ENCODE measurements around the gene E2F8.
A peak's percentile ranks its signal among the peaks of the same experiment; 100 is the strongest.

The E2F8 gene

GRCh38 chr11:19220903-19221724 is 19.6 kb downstream of the E2F8 start:
- no peak for DNase-seq (ENCODE audit: low spot score)

- DNase-seq (ENCODE audit: low spot score) = no peak
Observed at GRCh38 chr11:19218786-19219460, 21.8 kb downstream of the E2F8 start.

- DNase-seq (ENCODE audit: low spot score) = no peak
Observed at GRCh38 chr11:19218216-19218615, 22.5 kb downstream of the E2F8 start.

- DNase-seq (ENCODE audit: low spot score) = no peak
Observed at GRCh38 chr11:19216709-19217374, 23.9 kb downstream of the E2F8 start.

GRCh38 chr11:19216021-19216420 is 24.7 kb downstream of the E2F8 start:
- no peak for DNase-seq (ENCODE audit: low spot score)

GRCh38 chr11:19209617-19210370 is 31.0 kb downstream of the E2F8 start:
- no peak for DNase-seq (ENCODE audit: low spot score)

DNA sequence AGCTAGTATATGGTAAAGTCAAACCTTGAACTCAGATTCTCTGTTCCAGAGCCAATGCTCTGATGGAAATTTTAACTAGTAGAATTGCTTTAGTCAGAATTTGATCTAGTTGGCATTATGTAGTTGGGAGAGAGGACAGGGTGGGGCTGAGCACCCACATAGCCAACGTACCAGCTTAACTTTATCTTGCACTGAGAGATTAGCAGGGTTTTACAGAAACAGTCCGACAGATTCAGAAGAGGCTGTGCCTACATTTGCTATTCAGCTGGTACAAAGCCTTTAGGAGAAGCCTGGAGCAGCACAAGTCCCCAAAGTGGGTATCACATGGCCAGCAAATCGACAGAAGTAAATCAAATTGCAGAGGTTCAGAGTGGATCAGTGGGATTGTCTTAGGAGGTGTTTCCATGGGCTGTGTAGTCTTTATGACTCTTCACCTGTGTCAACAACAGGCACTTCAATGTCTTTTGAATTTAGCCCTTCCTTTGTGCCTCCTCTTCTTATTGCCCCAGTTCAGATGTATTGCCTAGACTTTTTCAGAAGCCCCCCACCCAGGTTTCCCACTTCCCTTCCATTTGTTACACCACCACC is 31.7 kb downstream of the E2F8 start:
- no peak for DNase-seq (ENCODE audit: low spot score)

DNA sequence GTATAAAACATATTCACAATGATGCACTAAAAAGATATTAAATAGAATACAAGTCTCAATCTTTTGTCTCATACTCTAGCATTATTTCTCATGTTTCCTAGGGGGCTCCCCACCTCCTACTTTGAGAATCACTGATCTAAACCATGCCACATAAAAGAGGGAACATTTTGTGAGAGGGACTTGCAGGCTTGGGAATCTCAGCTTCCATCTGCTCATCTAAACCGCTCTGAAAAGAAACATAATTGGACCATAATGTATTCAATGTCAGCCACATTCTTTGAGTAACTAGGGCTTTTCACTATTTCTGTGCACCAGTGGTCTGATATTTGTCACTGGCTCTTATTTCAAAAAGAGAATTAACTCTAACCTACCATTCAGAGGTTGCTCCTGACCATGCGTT is 32.6 kb downstream of the E2F8 start:
- no peak for DNase-seq (ENCODE audit: low spot score)

DNA sequence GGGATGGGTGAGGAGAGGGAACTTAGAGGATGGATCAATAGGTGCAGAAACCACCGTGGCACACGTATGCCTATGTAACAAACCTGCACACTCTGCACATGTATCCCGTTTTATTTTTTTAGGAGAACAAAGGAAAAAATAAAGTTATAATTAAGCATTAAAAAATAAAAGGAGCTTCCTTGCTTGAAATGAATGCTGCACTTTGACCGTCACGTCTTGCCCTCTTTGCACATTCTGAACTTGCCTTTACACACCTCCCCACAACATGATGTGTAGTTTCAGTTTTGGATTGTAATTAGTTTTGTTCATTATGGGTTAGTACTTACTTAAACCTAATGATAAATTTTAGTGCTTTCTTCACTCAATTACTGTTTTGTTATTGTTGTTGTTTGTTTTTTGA is 35.9 kb downstream of the E2F8 start:
- no peak for DNase-seq (ENCODE audit: low spot score)

DNA sequence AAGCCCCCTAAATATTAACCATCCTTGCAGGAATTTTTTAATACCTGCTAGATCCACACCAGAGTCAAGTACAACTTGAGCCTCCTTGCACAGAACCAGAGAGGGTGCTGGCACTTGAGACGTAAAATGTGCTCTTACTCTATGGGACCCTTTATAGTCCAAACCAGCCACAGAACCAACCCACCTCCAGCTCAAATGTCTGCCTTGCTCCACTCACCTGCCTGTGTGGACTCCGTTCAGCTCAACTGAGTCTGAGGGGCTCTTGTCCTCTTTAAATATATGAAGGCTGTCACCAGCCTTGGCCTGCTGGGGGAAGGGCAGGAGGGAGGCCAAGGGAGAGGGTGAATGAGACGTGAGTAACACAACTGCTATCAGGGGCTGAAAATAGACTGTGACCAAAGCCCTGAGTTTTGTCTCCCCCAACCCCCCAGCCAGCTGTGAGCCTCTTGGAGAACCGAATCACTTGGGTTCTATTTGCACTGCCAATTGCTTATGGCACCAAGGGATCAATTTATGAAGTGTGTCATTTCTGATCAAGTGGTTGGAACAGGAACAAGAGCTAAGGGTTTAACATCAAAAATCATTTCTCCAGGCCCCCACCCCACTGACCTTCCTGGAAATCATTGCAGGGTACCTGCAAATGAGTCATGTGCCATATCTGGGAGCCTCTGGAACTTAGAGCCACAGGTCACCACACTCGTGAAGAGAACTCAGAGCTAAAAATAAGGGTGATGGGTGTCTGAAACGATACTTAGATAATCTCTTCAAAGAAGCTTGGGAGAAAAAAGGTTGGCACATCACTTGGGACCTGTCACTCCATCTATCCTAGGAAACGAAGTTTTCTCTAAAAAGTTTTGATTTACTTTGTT is 38.8 kb downstream of the E2F8 start, which contains the start of gene CSRP3:
Gene CSRP3 (minus strand): TSS at position 247 of the 869 bp plus-strand sequence. CDS start 9,535 bp downstream, outside the sequence.
- no peak for DNase-seq (ENCODE audit: low spot score)

DNA sequence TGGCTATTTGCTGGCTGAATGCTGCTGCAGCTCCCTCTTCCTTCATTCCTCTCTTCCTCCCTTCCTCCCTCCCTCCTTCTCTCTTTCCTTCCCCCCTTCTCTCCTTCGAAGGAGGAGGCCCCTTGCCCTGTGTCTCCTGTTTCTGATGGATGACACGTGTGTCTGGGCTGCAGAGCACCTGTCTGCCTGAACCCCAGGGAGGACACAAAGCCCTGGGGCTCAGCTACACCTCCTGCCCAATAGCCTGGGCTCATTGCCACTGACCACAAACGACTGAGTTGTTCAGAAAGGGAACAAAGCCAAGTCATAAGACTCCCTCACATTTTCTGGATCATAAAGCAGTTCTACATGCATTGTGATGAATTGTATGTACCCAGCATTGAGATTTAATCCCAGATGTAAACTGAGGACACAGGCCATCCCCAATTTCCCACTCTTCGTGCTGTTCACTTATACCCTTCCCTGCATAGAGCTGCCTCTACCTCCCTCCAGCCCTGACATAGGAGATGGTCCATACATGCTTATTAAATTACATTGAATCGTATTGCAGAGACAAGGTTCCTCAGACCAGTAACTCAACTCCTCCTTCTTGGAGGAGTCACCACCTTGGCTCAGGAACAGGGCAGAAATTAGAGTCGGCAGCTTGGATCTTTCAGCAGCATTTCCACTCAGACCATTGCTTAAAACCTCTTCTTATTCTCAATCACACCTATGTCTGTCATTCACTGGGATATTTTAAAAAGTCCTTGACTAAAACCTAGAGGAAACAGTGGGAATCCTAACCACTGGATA is 40.1 kb downstream of the E2F8 start:
- no peak for DNase-seq (ENCODE audit: low spot score)

GRCh38 chr11:19199771-19200170 is 41.0 kb downstream of the E2F8 start:
- no peak for DNase-seq (ENCODE audit: low spot score)

GRCh38 chr11:19199048-19199447 is 41.7 kb downstream of the E2F8 start:
- DNase-seq (ENCODE audit: low spot score) = no peak

DNA sequence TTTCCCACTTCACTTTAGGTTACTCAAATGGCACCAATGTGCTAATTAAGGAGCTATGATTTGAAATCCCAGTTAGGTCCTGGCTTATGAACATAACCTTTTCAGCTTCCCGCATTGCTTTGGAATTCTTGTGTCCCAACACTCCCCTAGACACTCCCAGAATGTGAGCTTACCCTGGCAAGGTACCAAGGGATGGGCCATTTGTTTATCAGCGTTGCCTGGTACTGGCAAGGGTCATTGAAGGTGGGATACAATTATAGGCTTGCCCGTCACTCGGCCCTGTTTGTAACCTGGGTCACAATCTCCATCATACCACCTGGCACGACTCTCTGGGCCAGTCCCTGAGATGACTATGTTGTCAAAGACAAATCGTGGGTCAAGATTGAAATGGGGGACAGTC is 44.3 kb downstream of the E2F8 start:
- DNase-seq (ENCODE audit: low spot score) = no peak

DNA sequence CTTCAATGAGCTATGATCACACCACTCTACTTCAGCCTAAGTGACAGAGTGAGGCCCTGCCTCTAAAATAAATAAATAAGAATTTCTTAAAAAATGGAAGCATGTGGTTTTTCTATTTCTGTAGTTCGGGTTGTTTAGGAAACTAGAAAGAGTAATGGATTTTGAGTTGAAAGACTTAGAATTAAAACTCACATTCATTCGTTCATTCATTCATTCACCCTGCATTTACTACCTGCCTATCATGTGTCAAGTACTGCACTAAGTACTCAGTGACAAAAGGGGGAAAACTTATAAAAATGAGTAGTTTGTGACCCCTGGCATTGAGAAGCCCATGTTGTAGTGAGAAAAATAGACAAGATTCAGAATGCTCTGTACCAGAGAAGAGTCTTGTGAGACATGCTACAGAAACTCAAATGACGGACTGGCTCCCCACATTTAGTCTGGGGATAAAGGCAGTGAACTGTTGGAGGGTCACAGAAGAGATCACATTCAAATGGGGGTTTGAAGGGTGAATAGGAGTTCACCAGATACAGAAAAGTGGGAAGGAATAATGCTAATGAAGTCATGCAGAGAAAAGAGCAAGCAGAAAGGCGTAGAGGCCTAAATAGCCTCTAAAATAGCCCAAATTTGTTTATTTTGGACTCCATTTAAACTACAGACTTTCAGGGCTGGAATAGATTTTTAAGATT is 46.0 kb downstream of the E2F8 start:
- DNase-seq (ENCODE audit: low spot score) = no peak

DNA sequence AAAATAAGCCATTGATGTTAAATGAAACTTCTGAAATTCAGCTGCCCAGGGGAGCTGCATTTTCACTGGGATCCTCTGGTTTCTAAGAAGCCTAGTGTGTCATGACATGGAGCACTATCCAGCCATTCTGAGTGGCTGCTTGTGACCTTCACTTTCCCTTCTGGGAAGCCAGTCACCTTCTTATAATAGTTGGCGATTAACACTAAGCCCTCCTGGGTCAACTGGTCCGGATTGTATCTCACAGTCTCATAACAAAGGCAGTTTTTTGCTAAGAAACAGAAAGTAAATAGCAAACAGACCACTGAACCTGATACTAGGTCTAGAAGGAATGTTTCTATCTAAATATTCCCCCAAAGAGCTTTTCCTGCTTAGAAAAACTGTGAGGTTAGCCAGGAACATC is 46.8 kb downstream of the E2F8 start:
- no peak for DNase-seq (ENCODE audit: low spot score)

GRCh38 chr11:19191530-19192169 is 49.1 kb downstream of the E2F8 start:
- peak; percentile 15 for DNase-seq (ENCODE audit: low spot score)

GRCh38 chr11:19187833-19188258 is 52.9 kb downstream of the E2F8 start:
- DNase-seq (ENCODE audit: low spot score) = no peak

All from HuH-7 (cell line).